Keratinocyte (primary cell): ENCODE measurements around the gene NGB.

Source experiments
- EZH2 ChIP-seq: IDR thresholded peaks from one replicate; pipeline ENCODE4 v1.6.1; 2012; ENCODE audit warnings: inconsistent platforms, mild to moderate bottlenecking, low read length, moderate library complexity
- TF ChIP-seq, protein P1 (sequence below), 3 experiments: IDR thresholded peaks in 1 of 3; conservative IDR thresholded peaks in 1 of 3; optimal IDR thresholded peaks in 1 of 3; 2 replicates in 2 of 3; 3 replicates in 1 of 3; pipeline versions ENCODE3 to v1.5.1; 2011; ENCODE audit warnings: low read length in 3 of 3, mild to moderate bottlenecking in 3 of 3, moderate library complexity in 2 of 3, control low read depth in 1 of 3, inconsistent platforms in 1 of 3; ENCODE audit not compliant: insufficient read depth in 2 of 3; ENCODE audit errors: extremely low read depth in 1 of 3

DNA sequence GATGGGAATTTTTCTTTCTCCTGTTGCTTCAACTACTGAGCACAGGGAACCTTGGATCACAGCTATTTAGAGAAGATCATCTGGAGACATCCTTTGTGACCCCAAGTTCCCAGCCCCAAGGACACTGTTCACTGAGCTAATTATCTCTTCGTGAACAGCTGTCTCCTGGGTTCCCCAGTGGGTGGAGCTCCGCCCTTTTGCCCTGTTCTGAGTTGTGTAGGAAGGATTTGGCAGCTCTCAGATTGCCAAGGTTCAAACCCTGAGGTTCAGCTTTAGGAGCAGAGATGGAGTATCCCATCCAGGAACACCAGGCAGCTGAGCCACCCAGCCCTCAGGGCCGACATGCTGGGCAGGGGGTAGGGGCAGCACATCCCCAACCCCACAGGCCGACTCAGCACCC, 32.0 kb downstream of the NGB start:
- TF ChIP-seq, protein P1, sequence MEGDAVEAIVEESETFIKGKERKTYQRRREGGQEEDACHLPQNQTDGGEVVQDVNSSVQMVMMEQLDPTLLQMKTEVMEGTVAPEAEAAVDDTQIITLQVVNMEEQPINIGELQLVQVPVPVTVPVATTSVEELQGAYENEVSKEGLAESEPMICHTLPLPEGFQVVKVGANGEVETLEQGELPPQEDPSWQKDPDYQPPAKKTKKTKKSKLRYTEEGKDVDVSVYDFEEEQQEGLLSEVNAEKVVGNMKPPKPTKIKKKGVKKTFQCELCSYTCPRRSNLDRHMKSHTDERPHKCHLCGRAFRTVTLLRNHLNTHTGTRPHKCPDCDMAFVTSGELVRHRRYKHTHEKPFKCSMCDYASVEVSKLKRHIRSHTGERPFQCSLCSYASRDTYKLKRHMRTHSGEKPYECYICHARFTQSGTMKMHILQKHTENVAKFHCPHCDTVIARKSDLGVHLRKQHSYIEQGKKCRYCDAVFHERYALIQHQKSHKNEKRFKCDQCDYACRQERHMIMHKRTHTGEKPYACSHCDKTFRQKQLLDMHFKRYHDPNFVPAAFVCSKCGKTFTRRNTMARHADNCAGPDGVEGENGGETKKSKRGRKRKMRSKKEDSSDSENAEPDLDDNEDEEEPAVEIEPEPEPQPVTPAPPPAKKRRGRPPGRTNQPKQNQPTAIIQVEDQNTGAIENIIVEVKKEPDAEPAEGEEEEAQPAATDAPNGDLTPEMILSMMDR (optimal IDR thresholded peaks at IDR 0.05 in 1 of 3, IDR thresholded peaks at IDR 0.05 in 1 of 3, conservative IDR thresholded peaks at IDR 0.05 in 1 of 3; ENCODE audit: extremely low read depth in 1 of 3, insufficient read depth in 2 of 3, low read length in 3 of 3), result no peak
- no peak for TF ChIP-seq EZH2
